Psoas muscle (tissue), 8 donors: ENCODE results near the gene ACBD3. TPM values are rescaled to one million over a fixed set of nuclear protein-coding genes. Genes with fewer than 3 reads are reported as not detected.

Experiments
- ATAC-seq, 4 donors: fragments of 200-7000 bp; cut with Tn5 transposase; one replicate each; pipeline ENCODE4 v1.9.1; 2020; ENCODE audit warnings: moderate library complexity in 3 of 4, mild to moderate bottlenecking in 2 of 4
- DNase-seq, 2 donors: peaks; one replicate each; pipeline ENCODE4 v3.0.0-alpha.2; 2020
- H3K27ac ChIP-seq: fragments of 200-600 bp; one replicate; pipeline ENCODE4 v1.8.0; 2022
- H3K27me3 ChIP-seq, 3 donors: fragments of 200-600 bp in 1 of 3; one replicate each; pipeline versions ENCODE4 v1.6.1 to v1.8.0; 2013 to 2022; ENCODE audit warnings: low read length in 2 of 3, mild to moderate bottlenecking in 2 of 3, moderate library complexity in 1 of 3; ENCODE audit not compliant: insufficient read depth in 3 of 3
- H3K36me3 ChIP-seq, 2 donors: fragments of 200-600 bp in 1 of 2; one replicate each; pipeline versions ENCODE4 v1.6.1 to v1.8.0; 2013 to 2022; ENCODE audit warnings: low read depth in 1 of 2, mild to moderate bottlenecking in 1 of 2, moderate library complexity in 1 of 2; ENCODE audit not compliant: insufficient read depth in 1 of 2
- H3K4me1 ChIP-seq: fragments of 200-600 bp; one replicate; pipeline ENCODE4 v1.8.0; 2022
- H3K4me3 ChIP-seq: fragments of 200-600 bp; one replicate; pipeline ENCODE4 v1.8.0; 2022; ENCODE audit warnings: mild to moderate bottlenecking
- H3K9me3 ChIP-seq: fragments of 200-600 bp; one replicate; pipeline ENCODE4 v1.8.0; 2022
- WGBS, 3 donors: extraction: QIAGEN DNeasy Blood & Tissue Kit; methylation state at CpG; one replicate each; pipeline versions ENCODE4 v1.1.6 to v1.1.7; 2013; 5-methylcytosine and 5-hydroxymethylcytosine counted together
- intact Hi-C, 2 donors: fragments of 100-400 bp; cut with DNase I; formaldehyde crosslinking; loops; one replicate each; pipeline versions ENCODE4 v1.11.0 to v1.14.2; 2022
- long read RNA-seq, 2 donors: library from polyadenylated mRNA; unstranded; transcript quantifications; one replicate each; pipeline ENCODE4 v2.0.0, GENCODE V29; 2021
- polyA plus RNA-seq, 3 donors: library from polyadenylated mRNA; stranded (reverse); fragments of 200-250 nt; gene quantifications; one replicate each; pipeline ENCODE4 v1.2.3, GENCODE V29; 2013
- total RNA-seq, 4 donors: library from RNA; stranded (reverse); fragmentation: NEBNext Ultra II Directional in 2 of 4; extraction: Animal tissue kit (Norgen Biotek cat#: 25700) in 2 of 4; gene quantifications; one replicate each; pipeline versions ENCODE4 v1.2.1 to v1.2.4, GENCODE V29; 2021 to 2023
- TF ChIP-seq, protein P1 (sequence below): fragments of 200-600 bp; IDR thresholded peaks from one replicate; pipeline ENCODE4 v1.8.0; 2022; ENCODE audit warnings: antibody characterized with exemption
- donor health status: healthy with polysubstance abuse.
- donor health status: DM: no; HTN: no; CAD: no; lungs with moderate emphysema.
- donor health status: Bipolar disorder and iron deficiency.
- donor health status: healthy.
- donor health status: DM: yes; HTN: yes; CAD: no.
- donor health status: DM: no; HTN: no; CAD: no.
- donor health status: DM: no; HTN: no; CAD: no.
- donor health status: DM: yes; HTN: yes; CAD: no.

Gene ACBD3
- total RNA-seq (10 to 100 TPM; 27.5 to 35.0 (median 29.4) TPM), polyA plus RNA-seq (10 to 100 TPM; 13.4 to 32.4 (median 21.7) TPM)
- long read RNA-seq, donor 1, transcript ACBD3-201 (8 exons, 3,573 nt): major isoform, 32 of 41 reads
- long read RNA-seq, donor 1, partial matches to known transcripts: 8 of 41 reads
- long read RNA-seq, donor 1, other reads (novel, unspliced or antisense): 1 of 41 reads
- long read RNA-seq, donor 2, transcript ACBD3-201 (8 exons, 3,573 nt): major isoform, 46 of 80 reads
- long read RNA-seq, donor 2, partial matches to known transcripts: 26 of 80 reads
- long read RNA-seq, donor 2, other reads (novel, unspliced or antisense): 8 of 80 reads

- DNase-seq (peak; percentile 85 to 93), ATAC-seq (peak; percentile 95 to 99 (median 97))
- H3K36me3 ChIP-seq: peaks cover 0 to 12% of the 10 kb centered on the region in 2 donors
- intact Hi-C loops: no loop called here
- TF ChIP-seq, protein P1, sequence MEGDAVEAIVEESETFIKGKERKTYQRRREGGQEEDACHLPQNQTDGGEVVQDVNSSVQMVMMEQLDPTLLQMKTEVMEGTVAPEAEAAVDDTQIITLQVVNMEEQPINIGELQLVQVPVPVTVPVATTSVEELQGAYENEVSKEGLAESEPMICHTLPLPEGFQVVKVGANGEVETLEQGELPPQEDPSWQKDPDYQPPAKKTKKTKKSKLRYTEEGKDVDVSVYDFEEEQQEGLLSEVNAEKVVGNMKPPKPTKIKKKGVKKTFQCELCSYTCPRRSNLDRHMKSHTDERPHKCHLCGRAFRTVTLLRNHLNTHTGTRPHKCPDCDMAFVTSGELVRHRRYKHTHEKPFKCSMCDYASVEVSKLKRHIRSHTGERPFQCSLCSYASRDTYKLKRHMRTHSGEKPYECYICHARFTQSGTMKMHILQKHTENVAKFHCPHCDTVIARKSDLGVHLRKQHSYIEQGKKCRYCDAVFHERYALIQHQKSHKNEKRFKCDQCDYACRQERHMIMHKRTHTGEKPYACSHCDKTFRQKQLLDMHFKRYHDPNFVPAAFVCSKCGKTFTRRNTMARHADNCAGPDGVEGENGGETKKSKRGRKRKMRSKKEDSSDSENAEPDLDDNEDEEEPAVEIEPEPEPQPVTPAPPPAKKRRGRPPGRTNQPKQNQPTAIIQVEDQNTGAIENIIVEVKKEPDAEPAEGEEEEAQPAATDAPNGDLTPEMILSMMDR: no peak
- H3K4me1 ChIP-seq: peaks cover 39% of the 10 kb centered on the region
- H3K9me3 ChIP-seq: no peaks in the 10 kb centered on the region
- WGBS, 3 donors: 0 to 1% (median 0%) methylated on average over 38 to 75 of the region's 75 CpGs
- no peaks in the 10 kb centered on the region for H3K27me3 ChIP-seq
- peak within 1 kb of the TSS; percentile 90 for H3K27ac ChIP-seq
- peak within 1 kb of the TSS; percentile 72 for H3K4me3 ChIP-seq
Observed at GRCh38 chr1:226186124-226187018, at the start of gene ACBD3. ACBD3 (minus strand) TSS chr1:226186741; CDS start chr1:226186675, 66 bp downstream.

DNA sequence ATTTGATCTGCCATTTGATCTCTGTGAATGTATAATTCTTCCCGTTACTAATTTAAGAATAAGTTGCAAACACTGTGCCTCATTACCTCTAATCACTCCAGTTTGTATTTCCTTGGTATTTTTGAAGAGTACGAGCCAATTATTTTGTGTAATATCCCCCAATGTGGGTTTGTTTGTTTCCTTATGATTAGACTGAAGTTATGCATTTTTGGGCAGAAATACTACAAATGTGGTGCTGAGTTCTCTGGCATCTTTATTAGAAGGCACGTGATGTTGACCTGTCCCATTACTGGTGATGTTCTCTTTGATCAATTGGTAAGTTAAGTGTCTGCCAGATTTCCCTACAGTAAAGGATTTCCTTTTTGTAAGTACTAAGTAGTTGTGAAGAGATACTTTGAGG lies 47.3 kb upstream of the ACBD3 start:
- intact Hi-C loops: no loop called here
- ATAC-seq: no peak
- TF ChIP-seq, protein P1: no peak
- WGBS, 3 donors: 86 to 93% (median 88%) methylated on average over 3 of the region's 3 CpGs
- H3K4me1 ChIP-seq: no peaks in the 10 kb centered on the region
- H3K9me3 ChIP-seq: no peaks in the 10 kb centered on the region
- H3K27ac ChIP-seq: no peak overlapping the region
- DNase-seq: no peak
- H3K36me3 ChIP-seq: peaks cover 0 to 41% of the 10 kb centered on the region in 2 donors
- no peaks in the 10 kb centered on the region for H3K27me3 ChIP-seq
- no peak overlapping the region for H3K4me3 ChIP-seq

DNA sequence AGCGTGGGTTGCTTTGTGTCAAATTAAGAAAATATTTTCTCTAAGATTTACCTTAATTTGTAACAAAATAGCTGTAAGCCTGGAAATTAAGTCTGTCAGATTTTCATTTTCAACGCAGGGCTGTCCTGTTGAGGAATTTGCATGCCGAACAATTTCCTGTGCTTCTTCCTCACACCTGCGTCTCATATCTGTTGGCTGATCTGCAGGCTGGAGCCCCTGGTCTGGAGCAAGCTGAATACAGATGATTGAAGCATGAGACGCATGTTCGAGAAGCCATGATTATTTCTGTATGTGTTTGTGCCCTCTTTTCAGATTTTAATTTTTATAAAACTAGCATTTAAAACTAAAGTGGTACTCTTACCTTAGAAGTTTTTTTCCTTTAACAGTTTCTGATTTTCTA lies 46.8 kb upstream of the ACBD3 start:
- H3K36me3 ChIP-seq: peaks cover 0 to 36% of the 10 kb centered on the region in 2 donors
- H3K27me3 ChIP-seq: no peaks in the 10 kb centered on the region
- H3K4me3 ChIP-seq: no peak overlapping the region
- no peak overlapping the region for H3K27ac ChIP-seq
- 81 to 87% (median 81%) methylated on average over 6 of the region's 6 CpGs for WGBS, 3 donors
- DNase-seq (no peak), ATAC-seq (no peak)
- intact Hi-C loops: no loop called here
- H3K9me3 ChIP-seq: no peaks in the 10 kb centered on the region
- TF ChIP-seq, protein P1: no peak
- H3K4me1 ChIP-seq: no peaks in the 10 kb centered on the region

GRCh38 chr1:226226601-226227000 lies 40.1 kb upstream of the ACBD3 start:
- Histone ChIP-seq H3K9me3 (no peaks in the 10 kb centered on the region), H3K27ac (no peak overlapping the region), H3K27me3 (peaks cover 0 to 39% (median 10%) of the 10 kb centered on the region in 3 donors), H3K4me1 (no peaks in the 10 kb centered on the region), H3K36me3 (peaks cover 2 to 9% of the 10 kb centered on the region in 2 donors), H3K4me3 (no peak overlapping the region)
- 87 to 94% (median 91%) methylated on average over 3 of the region's 3 CpGs for WGBS, 3 donors
- intact Hi-C loops: no loop called here
- DNase-seq: no peak
- ATAC-seq: no peak
- TF ChIP-seq, protein P1: no peak
